GM18861 (cell line): ENCODE data around the gene MEIOSIN.
"Not testable (repeated sequence)": the region's sequence is repeated elsewhere in the genome, so short reads cannot be mapped to it uniquely, and the experiment has no call there.

ENCODE experiments used
- ATAC-seq: cut with Tn5 transposase; IDR thresholded peaks from one replicate; pipeline ENCODE4 v1.9.1; 2021; ENCODE audit not compliant: unreplicated experiment

MEIOSIN gene, protein sequence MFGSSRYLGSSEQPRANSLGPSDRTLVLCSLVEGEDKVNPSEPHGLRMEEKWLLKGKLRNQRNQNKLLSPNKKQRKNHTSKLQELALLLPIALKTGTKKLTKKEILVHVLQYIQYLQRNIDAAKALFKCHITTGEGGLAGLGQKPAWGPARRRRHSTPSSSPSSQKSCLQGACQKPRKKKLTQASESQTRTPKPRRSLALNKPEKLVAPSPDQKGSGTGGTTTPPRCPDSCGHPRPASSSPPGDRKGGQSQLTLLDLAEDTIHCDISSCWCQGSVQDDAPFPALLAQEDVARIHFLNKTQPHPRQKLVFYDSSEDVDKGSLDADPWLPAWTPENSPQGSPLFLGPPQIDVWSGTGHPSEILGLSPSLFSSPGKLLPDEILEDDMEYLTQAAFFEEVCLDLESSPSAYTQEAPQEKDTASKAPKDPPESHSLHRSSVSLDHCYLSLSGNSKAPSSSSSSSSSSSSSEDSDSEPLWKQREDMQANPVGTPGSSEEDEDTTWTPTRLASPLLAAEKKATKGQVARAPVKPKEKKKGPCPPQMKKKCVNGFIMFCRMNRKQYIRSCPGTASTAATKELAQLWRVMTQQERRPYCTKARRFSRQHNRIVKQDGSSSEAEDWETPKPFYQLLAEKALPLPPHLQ

DNA sequence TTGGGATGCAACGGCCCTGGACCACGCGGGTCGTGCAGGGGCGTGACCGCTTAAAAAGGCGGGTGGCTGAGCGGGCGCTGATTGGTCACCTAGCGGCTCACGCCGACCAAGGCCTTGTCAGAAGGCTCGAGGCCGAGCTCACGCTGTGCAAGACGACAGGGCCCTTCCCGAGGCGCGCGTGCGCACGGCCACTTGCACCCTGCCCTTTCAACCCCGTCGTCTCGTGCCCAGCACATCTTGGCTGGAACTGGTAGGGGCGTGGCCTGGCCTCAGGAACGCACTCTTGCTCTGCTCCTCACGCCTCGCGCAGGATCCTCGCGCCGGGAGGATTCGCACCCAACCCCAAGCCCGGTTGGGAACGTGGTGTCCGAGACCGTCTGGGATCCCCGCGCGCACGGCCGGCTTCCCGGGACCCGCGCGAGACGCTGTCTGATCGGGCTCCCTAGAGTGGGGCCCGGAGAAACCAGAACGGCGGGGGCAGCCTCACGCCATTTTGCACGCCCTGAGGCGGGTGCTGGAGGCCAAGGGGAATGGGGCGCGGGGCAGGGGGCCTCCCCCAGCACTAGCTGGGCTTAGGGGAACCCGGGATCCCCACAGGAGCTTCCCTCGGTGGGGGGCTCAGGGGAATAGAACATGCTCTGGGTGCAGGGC lies at the start of gene MEIOSIN:
Gene MEIOSIN, plus strand, starts transcription at position 280 of the 651 bp plus-strand sequence. CDS start 1,938 bp downstream, outside the sequence.
- ATAC-seq, result no peak

DNA sequence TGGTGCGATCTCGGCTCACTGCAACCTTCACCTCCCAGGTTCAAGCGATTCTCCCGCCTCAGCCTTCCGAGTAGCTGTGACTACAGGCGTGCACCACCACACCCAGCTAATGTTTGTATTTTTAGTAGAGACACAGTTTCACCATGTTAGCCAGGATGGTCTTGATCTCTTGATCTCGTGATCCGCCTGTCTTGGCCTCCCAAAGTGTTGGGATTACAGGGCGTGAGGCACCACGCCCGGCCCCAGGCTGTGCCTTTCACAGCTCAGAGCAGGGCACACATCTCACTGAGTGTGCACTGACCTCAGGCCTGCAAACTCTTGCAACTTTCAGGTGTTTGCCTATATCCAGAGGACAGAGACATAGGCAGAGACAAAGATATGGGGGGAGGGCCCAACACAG lies 48.2 kb upstream of the MEIOSIN start:
- ATAC-seq, result not testable (repeated sequence)

DNA sequence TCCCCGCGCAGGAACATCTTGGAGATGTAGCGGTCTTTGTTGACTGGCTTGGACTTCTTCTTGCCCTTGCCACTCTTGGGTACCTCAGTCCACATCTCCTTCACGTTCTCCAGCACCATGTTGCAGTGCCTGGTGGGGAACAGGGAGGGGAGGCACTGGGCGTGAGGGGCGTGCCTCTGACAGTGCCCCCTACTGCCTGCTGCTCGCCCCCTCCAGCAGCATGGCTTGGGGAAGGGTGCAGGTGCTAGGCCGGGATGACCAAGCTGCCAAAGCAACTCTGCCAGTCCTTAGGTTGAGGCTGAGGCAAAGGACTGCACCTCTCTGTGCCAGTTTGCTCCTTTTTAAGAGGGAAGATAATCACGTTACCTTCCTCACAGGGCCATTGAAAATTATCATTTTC lies 45.6 kb upstream of the MEIOSIN start:
- ATAC-seq, result no peak

DNA sequence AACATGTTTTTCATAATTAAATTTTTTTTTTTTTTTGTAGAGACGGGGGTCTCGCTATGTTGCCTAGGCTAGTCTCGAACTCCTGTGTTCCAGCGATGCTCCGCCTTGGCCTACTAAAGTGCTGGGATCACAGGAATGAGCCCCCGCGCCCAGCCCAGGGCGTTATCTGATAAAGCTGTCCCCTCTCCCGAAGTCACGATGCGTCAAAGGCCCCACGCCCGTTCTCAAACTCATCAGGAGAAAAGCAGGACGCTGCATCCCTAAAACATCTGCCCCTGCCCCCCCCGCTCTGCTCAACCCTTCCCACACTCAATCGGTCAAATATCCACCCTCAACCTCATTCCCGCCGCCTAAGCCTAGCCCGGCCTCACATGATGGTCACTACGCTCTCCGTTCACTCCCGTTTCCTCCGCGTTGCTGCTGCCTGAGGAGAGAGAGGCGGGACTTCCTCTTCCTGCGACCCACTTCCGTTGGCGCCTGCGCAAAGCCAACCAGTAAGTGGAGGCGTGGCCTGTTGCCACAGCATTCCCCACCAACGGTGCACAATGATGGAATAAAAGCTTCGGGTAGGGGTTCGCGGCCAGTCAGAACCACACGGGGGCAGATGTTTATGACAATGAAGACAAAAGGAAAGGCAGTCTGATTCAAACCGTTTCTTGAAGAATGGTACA lies 41.6 kb upstream of the MEIOSIN start, which contains the start of gene SNRPD2:
Gene SNRPD2, minus strand, starts transcription at position 438 of the 671 bp plus-strand sequence. Its CDS starts 65 bp downstream, at position 373.
- ATAC-seq, result peak; percentile 39

DNA sequence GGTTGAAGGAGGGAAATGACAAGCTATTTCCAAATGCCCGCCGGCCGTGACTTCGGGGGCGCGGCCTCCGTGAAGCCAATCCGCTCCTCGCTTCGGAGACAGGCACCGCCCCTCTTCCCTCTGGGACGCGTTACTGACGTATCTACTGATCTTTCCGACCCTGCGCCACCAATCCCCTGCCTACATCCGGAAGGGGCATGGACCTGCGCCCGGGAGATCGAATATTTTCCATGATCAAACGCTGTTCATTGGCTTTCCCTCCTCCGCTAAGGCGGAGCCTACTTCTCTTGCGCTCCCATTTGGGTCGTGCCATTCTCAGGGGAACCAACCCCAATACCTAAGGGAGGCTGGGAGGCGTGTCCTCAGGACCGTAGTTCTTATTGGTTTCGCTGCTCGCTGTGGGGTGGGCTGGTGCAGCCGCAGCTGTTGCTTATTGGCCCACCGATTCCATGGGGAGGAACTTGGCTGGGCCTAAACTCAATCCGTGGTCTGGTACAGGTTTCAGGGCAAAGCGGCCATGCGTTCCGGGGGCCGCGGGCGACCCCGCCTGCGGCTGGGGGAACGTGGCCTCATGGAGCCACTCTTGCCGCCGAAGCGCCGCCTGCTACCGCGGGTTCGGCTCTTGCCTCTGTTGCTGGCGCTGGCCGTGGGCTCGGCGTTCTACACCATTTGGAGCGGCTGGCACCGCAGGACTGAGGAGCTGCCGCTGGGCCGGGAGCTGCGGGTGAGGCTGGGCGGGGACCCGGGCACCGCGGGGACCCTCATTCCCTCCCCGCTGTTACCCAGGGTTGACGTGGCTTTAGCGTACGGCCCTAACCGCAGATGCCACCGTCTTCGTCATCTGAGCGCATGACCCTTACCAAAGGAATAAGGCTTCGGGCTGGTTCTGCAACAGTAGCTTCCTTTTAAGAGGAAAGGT lies 40.8 kb upstream of the MEIOSIN start, which contains the start of gene QPCTL:
Gene QPCTL, plus strand, starts transcription at position 480 of the 919 bp plus-strand sequence. Its CDS starts 38 bp downstream, at position 518.
- ATAC-seq, result peak; percentile 76

DNA sequence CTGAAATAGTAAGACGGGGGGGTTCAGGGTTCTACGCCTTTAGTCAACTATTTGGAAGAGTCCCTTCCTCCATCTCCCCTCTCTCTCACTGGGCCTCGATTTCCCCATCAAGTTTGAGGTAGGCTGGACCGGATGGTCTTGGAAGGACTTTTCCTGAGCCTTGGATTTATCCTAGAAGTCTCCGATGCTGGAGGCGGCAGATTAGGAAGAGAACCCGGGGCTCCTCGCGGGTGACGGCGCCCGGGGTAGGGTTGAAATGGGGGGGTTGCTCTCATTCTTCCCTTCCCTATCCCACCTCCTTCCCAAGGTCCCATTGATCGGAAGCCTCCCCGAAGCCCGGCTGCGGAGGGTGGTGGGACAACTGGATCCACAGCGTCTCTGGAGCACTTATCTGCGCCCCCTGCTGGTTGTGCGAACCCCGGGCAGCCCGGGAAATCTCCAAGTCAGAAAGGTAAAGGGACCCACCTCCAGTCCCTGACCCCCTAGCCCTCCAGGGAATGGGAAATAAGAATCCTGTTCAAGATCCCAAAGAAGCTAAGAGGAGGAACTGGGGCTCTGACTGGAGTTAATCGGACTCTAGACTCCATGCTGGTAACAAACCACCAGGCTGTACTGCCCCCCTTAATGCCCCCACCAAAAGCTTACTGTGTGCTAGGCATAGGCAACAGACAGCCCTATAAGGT lies 40.0 kb upstream of the MEIOSIN start:
- no peak for ATAC-seq

DNA sequence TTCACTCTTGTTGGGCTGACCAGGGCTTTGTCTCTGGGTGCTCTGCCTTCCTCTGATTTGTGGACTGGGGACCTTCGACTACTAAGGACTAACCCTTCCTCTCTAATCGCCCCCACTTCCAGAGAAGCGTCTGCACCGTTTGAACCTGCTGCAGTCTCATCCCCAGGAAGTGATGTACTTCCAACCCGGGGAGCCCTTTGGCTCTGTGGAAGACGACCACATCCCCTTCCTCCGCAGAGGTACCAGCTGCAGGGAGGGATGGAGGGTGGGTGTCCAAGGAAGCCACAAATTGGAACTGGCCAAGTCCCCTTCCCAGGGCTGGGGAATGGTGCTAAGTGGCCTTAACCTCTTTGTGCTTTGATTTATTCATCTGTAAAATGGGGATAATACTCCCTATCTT lies 31.6 kb upstream of the MEIOSIN start:
- ATAC-seq, result no peak

DNA sequence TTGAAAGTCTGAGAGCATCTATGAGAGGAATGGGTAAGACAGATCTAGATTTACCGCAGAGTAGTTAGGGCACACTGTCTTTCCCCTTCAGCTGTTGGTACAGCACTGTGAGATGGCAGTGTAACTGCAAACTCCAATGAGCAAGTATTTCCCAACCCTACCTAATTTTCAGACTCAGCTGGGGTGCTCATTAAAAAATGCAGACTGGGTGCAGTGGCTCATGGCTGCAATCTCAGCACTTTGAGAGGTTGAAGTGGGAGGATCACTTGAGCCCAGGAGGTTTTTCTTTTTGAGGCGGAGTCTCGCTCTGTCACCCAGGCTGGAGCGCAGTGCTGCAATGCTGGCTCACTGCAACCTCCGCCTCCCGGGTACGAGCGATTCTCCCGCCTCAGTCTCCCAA lies 28.1 kb upstream of the MEIOSIN start:
- no peak for ATAC-seq

DNA sequence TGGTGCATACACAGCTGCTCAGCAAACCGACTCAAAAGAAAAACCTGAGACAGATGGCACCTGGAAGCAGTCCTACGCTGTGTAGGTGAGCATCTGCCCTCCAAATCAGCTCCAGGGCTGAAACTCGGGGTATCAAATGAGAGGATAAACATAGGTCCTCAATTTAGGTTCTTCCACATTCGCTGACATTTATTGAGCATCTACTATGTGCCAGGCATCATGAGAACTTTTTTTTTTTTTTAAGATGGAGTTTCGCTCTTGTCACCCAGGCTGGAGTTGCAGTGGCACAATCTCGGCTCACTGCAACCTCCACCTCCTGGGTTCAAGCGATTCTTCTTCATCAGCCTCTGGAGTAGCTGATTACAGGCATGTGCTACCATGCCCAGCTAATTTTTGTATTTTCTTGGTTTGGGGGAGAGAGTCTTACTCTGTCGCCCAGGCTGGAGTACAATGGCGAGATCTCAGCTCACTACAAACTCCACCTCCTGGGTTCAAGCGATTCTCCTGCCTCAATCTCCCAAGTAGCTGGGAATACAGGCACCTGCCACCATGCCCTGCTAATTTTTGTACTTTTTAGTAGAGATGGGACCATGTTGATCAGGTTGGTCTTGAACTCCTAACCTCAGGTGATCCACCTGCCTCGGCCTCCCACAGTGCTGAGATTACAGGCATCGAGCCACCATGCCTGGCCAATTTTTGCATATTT lies 27.4 kb upstream of the MEIOSIN start:
- no peak for ATAC-seq

DNA sequence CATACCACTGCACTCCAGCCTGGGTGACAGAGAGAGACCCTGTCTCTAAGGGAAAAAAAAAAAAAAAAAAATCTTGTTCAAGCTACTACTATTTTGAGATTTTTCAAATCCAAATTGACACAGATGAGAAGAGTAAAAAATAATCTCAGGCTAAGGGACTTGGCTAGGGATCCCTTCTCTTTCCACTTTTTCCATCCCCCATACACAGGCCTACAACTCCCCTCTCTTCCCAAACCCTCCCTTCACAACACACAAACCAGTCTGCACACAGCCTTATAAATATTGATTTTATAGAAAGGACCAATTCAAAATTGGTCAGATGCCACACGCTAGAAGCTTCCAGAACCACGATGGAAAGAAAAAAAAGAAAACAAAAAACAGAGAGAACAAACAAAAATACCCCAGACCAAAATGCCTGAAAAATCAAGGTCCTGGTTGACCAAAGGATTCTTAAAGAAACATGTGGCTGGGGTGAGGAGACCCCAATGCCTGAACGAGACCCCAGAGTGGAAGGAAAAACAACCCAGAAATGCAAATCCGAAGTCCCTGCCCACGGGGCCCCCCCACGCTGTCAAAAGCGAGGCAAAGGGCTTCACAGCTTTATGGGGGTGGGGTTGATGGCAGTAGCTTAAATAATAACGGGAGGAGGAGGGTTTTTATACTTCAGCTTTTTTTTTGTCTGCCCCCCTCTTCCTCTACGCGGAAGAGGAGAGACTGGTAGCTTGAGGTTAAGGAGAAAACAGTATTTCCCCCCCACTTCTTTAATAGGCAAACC lies 22.7 kb upstream of the MEIOSIN start:
- ATAC-seq, result no peak

DNA sequence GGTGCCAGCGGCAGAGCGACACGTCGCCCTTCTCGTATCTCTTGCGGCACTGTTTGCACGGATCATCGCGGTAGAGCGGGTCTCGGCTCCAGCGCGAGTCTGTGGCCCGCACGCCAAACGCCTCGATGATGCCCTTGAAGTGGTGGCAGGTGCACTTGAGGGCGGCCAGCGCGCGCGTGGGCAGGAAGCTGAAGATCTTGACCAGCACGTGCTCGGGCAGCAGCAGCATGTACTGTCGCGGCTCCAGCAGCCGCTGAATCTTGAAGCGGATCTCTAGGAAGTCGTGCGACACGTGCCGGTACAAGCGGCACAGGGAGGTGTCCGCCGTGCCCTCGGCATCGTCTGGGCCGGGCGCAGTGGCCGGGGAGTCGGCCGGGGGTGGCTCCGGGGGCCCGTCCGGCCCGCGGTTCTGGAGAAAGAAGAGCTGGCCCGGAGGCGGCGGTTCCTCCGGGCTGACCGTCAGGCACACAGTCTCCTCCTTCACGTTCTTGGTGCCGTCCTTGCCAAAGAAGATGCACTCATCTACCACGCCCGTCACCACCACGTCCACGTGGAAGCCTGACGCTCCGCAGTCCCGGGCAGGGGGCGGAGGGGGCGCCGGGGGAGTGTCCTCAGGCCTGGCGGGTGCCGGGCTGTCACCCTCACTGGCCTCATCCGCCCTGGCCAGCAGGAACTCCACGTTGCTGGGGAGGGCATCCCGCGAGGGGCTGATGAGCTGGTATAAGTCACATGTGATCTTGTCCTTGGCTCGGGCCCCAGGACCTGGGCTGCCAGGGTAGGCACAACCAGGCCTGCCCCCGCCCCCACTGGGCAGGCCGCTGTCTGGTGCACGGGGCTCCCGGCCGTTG lies 21.2 kb upstream of the MEIOSIN start:
- ATAC-seq, result no peak

DNA sequence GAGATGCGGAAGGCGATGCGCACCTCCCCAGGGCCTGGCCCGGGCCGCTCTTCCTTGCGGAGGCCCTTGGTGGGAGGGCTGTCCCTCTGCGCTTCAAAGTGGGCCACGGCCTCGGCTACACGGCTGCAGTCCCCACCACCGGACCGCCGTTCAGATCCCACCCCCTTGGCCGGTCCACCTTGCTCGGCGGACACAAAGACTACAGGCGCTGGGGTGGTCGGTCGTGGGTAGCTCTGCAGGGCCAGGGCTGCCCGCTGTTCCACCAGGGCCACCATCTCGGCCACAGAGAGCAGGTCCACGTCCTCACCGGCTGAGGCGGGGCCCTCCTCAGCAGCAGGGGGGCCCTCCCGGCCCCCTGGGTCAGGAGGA lies 20.6 kb upstream of the MEIOSIN start:
- no peak for ATAC-seq

DNA sequence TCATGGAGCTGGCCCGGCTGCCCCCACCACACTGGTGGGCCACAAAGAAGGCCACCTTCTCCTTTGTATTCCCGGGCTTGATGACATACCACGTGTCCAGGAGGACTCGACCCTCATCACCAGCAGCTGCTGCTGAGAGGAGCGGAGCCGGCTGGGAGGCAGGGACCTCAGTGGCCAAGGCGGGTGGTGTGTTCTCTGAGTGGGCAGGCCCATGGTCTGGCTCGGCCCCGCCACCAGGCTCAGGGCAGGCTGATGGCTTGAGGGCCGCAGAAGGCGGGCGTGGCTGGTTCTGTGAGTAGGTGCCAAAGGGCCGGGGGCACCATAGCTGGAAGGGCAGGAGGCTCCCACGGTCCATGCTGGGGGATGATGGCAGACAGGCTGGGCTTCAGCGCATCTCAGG lies 20.1 kb upstream of the MEIOSIN start:
- no peak for ATAC-seq

DNA sequence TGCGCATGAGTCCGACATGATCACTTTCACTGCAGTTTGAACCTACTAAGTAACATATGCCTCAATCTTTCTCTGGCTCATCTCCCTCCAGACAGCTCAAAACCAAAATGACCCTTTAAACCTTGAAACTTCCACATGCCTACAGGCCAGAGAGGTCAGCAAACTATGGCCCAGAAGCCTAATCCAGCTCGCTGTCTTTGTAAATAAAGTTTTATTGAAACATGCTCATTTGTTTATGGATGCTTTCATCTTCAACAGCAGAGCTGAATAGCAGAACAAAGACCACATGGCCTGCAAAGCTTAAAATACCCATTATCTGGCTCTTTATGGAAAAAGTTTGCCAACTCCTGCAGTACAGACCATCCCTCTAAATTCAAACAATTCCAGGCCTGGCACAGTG lies 18.1 kb upstream of the MEIOSIN start:
- no peak for ATAC-seq

DNA sequence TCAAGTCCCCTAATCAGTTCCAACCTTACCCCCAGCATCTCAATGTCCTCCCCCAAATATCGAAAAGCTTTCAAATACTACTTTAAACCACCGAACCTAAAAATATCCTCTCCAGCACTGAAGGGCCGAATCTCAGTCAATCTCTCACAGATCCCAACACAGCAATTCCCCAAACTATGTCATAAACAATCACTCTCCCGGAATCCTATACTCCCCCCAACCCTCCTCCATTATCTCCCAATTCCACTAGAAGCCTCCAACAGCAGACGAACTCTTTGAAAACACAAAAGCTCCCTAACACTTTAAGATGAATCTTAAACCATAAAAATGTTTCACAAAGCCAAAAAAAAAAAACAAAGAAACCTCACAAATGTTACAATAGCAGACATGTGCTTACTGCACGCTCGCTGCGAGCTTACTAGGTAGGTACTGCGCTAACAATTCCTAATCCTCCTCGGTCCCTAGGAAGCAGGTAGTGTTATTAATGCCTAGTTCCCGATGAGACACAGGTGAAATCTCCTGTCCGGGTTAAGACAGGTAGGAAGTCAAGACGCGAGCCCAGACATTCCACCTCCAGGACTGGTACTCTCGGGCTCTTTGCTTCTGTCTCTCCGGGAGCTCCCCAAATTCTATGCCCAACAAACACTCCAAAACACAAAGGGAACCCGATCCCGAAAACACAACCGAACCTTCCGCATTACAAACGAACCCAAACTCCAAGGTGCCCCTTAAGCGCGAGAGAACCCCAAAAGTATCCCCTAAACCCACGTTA lies 16.7 kb upstream of the MEIOSIN start:
- ATAC-seq, result no peak

DNA sequence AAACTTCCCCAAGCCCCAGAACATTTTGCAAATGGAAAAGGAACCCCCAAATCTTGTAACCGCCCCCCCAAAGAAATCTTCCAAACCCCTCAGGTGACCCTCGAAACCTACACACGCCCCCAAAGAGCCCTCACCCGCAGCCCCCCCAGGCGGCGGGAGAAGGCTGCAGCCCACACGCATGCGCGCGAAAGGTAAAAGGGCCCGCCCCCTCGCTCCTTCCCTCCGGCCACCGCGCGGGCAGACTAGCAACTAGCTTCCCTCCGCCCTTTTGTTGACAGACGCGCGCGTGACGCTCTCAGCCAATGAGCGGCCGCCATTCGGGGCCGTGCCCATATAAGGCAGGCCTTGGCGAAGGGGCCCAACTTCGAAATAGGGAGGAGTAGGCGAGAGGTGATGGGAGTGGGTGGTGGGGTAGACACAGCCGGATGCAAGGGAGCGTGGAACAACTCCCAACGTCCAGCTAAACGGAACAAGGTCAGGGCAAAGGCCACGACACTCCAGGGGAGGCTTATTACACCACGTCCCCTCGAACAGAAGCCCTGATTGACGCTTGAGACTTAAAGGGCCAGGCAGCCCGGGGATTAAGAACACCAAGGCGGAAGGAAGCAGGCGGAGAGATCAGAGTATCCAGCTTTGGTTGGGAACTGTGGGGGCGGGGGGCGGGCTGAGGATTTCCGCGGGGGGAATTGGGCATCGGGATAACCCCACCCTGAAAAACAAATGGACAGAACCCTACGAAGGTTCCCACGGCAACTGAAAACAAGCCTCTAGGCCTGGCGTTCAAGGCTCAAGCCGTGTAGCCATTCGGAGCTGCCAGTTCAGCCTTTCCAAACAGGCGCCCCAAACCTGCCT lies 15.9 kb upstream of the MEIOSIN start:
- peak; percentile 84 for ATAC-seq
